ENCODE results near the gene NEK9.

DNA sequence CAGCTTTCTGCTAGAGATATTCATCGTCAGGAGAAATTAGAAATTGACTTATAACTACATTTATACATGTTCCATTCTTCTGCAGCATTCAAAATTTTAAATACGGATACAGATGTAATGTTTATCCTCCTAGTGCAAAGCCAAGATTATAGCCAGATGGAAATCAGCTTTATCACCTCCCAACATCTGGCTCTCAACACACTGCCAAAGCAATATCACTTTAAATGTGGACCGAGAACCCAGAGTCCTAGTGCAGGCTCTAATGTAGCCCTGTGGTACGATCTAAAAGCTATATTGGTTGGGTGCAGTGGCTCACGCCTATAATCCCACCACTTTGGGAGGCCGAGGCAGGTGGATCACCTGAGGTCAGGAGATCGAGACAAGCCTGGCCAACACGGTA lies 82.1 kb downstream of the NEK9 start:
- TF ChIP-seq POLR2A (IDR thresholded peaks at IDR 0.05; ENCODE audit: low read length) (no peak), GATA1 (IDR thresholded peaks at IDR 0.05; ENCODE audit: low read depth, low read length) (no peak)
